ENCODE results near the gene AHDC1. TPM values are rescaled to one million over a fixed set of nuclear protein-coding genes. Genes with fewer than 3 reads are reported as not detected.

Gene AHDC1
- total RNA-seq, 1 experiment from 2014 or later: 49.0 TPM

DNA sequence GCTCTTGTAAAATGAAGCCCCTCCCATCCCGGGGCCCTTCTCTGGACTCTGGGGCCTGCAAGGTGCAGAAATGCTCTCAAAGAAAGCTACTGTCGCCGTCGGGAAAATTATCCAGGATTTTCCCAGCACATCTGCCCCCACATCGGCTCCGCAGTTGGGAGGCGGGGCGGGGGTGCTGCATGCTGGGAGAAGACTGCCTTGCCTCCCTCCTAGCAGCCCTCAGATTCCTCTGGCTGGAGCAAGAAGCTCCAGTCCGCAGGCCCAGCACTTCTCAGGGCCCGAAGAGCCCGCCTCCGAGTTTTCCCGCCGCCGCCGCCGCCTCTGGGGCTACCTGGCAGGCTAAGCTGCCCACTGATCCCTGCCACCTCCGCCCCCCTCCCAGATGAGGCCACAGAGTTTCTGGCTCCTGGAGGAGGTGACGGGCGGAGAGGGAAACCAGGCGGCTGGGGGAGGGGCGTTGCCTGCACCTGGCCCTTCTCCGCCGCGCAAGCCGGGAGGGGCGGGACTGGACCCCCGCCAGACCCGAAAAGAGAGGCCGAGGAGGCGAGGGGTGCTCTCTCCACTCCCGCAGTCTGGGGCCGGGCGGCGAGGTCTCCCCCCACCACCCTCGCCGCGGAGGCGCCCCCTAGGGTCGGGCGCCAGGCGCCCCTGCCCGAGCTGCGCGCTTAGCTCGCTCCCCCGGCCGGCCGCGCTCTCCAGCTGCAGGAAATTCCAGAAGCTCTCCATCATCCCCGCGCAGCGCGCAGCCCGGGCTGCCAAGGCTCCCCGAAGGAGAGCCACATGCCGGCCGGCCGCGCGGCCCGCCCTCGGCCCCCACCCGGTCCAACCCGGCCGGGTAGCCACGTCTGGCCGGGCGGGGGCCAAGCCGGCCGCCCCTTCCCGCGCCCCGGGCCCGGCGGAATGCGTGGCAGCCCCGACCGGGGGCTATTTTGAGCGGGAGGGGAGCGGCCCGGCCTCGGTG, 28.8 kb downstream of the AHDC1 start (continued):
- TF ChIP-seq IRF1 (CRISPR knock-in tag; IDR thresholded peaks at IDR 0.05): 0 out of 2 replicates have a peak, but pooled peaks have one; percentile 41
- TF ChIP-seq, protein P1, sequence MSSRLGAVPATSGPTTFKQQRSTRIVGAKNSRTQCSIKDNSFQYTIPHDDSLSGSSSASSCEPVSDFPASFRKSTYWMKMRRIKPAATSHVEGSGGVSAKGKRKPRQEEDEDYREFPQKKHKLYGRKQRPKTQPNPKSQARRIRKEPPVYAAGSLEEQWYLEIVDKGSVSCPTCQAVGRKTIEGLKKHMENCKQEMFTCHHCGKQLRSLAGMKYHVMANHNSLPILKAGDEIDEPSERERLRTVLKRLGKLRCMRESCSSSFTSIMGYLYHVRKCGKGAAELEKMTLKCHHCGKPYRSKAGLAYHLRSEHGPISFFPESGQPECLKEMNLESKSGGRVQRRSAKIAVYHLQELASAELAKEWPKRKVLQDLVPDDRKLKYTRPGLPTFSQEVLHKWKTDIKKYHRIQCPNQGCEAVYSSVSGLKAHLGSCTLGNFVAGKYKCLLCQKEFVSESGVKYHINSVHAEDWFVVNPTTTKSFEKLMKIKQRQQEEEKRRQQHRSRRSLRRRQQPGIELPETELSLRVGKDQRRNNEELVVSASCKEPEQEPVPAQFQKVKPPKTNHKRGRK (CRISPR knock-in tag; IDR thresholded peaks at IDR 0.05; ENCODE audit: borderline replicate concordance): no peak
- no peak for TF ChIP-seq GRHL2 (CRISPR knock-in tag; IDR thresholded peaks at IDR 0.05; ENCODE audit: insufficient replicate concordance, severe bottlenecking)
- no peak for TF ChIP-seq STAT6 (CRISPR knock-in tag; conservative IDR thresholded peaks at IDR 0.05; ENCODE audit: low read depth)
- TF ChIP-seq ESRRA (CRISPR knock-in tag; IDR thresholded peaks at IDR 0.05; ENCODE audit: borderline replicate concordance): no peak
- no peak for TF ChIP-seq TEAD1 (CRISPR knock-in tag; IDR thresholded peaks at IDR 0.05)
- TF ChIP-seq ZNF281 (CRISPR knock-in tag; IDR thresholded peaks at IDR 0.05): peak; percentile 91
- TF ChIP-seq, protein P2, sequence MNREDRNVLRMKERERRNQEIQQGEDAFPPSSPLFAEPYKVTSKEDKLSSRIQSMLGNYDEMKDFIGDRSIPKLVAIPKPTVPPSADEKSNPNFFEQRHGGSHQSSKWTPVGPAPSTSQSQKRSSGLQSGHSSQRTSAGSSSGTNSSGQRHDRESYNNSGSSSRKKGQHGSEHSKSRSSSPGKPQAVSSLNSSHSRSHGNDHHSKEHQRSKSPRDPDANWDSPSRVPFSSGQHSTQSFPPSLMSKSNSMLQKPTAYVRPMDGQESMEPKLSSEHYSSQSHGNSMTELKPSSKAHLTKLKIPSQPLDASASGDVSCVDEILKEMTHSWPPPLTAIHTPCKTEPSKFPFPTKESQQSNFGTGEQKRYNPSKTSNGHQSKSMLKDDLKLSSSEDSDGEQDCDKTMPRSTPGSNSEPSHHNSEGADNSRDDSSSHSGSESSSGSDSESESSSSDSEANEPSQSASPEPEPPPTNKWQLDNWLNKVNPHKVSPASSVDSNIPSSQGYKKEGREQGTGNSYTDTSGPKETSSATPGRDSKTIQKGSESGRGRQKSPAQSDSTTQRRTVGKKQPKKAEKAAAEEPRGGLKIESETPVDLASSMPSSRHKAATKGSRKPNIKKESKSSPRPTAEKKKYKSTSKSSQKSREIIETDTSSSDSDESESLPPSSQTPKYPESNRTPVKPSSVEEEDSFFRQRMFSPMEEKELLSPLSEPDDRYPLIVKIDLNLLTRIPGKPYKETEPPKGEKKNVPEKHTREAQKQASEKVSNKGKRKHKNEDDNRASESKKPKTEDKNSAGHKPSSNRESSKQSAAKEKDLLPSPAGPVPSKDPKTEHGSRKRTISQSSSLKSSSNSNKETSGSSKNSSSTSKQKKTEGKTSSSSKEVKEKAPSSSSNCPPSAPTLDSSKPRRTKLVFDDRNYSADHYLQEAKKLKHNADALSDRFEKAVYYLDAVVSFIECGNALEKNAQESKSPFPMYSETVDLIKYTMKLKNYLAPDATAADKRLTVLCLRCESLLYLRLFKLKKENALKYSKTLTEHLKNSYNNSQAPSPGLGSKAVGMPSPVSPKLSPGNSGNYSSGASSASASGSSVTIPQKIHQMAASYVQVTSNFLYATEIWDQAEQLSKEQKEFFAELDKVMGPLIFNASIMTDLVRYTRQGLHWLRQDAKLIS (CRISPR knock-in tag; IDR thresholded peaks at IDR 0.05; ENCODE audit: borderline replicate concordance): no peak
- peak; percentile 38; the same call in 1 of the 2 replicates for TF ChIP-seq MAX (CRISPR knock-in tag; IDR thresholded peaks at IDR 0.05)
- TF ChIP-seq ETV6 (CRISPR knock-in tag; IDR thresholded peaks at IDR 0.05): peak; percentile 46; the same call in 1 of the 2 replicates
- peak; percentile 68; the same call in 1 of the 2 replicates for TF ChIP-seq FOXP4 (CRISPR knock-in tag; IDR thresholded peaks at IDR 0.05)
- TF ChIP-seq OVOL2 (CRISPR knock-in tag; IDR thresholded peaks at IDR 0.05; ENCODE audit: borderline replicate concordance): no peak

Measured in WTC11 (cell line).